B cell (primary cell): ENCODE data around the gene RAB8A. TPM values are rescaled to one million over a fixed set of nuclear protein-coding genes. Genes with fewer than 3 reads are reported as not detected.
A peak's percentile ranks its signal among the peaks of the same experiment; 100 is the strongest.

Experiments used
- ATAC-seq: fragments of 200-7000 bp; cut with Tn5 transposase; one replicate; pipeline ENCODE4 v1.10.0; 2021; ENCODE audit warnings: low read depth, mild to moderate bottlenecking, moderate number of reproducible peaks, moderate library complexity
- CTCF ChIA-PET: fragments of 350-600 bp; sonication (Branson Sonifier 250); formaldehyde crosslinking; loops from one replicate; lab custom pipeline; 2021; ENCODE audit warnings: antibody characterized with exemption, inconsistent platforms; lab: Charles Lee
- POLR2A ChIA-PET: fragments of 350-600 bp; sonication (Branson Sonifier 250); formaldehyde crosslinking; loops from one replicate; lab custom pipeline; 2021; ENCODE audit warnings: antibody characterized with exemption; lab: Charles Lee
- DNase-seq: peaks from one replicate; pipeline ENCODE4 v3.0.0; 2013
- H2AFZ ChIP-seq: 2 replicates; pipeline ENCODE4 v1.6.1; 2012; ENCODE audit warnings: mild to moderate bottlenecking, low read depth, low read length; ENCODE audit not compliant: insufficient read depth, poor library complexity, severe bottlenecking
- H3K27ac ChIP-seq, 2 donors: 1 replicate in 1 of 2; 2 replicates in 1 of 2; pipeline ENCODE4 v1.5.1; 2012 to 2013; ENCODE audit warnings: low read length in 2 of 2, mild to moderate bottlenecking in 2 of 2, moderate library complexity in 1 of 2
- H3K27me3 ChIP-seq, 4 experiments: fragments of 200-600 bp in 1 of 4; sonication (generic) in 1 of 4; replicated peaks in 1 of 4; 1 replicate in 2 of 4; 2 replicates in 2 of 4; pipeline versions ENCODE4 v1.6.1 to v1.7.0; 2013 to 2016; ENCODE audit warnings: low read length in 3 of 4, mild to moderate bottlenecking in 2 of 4, mixed read lengths in 1 of 4, moderate library complexity in 1 of 4; ENCODE audit not compliant: insufficient read depth in 4 of 4, control insufficient read depth in 3 of 4; ENCODE audit errors: control extremely low read depth in 1 of 4
- H3K36me3 ChIP-seq, 2 experiments: replicated peaks in 1 of 2; 1 replicate in 1 of 2; 2 replicates in 1 of 2; pipeline versions ENCODE4 v1.6.1 to v1.7.1; 2013; ENCODE audit warnings: low read length in 1 of 2; ENCODE audit not compliant: insufficient read depth in 2 of 2, control insufficient read depth in 1 of 2; ENCODE audit errors: control extremely low read depth in 1 of 2, extremely low read depth in 1 of 2
- H3K4me1 ChIP-seq, 2 donors: fragments of 200-600 bp in 1 of 2; sonication (generic) in 1 of 2; 1 replicate in 1 of 2; 2 replicates in 1 of 2; pipeline versions ENCODE4 v1.5.1 to v1.6.1; 2013 to 2017; ENCODE audit warnings: low read length in 2 of 2; ENCODE audit not compliant: control insufficient read depth in 2 of 2, insufficient read depth in 2 of 2
- H3K4me2 ChIP-seq: replicated peaks from 2 replicates; pipeline ENCODE3; 2012; ENCODE audit warnings: mild to moderate bottlenecking, low read depth, low read length; ENCODE audit not compliant: poor library complexity, severe bottlenecking
- H3K4me3 ChIP-seq, 5 experiments: fragments of 200-600 bp in 1 of 5; sonication (generic) in 1 of 5; 1 replicate in 3 of 5; 2 replicates in 2 of 5; pipeline versions ENCODE4 v1.5.1 to v1.7.0; 2011 to 2016; ENCODE audit warnings: low read length in 4 of 5, mild to moderate bottlenecking in 4 of 5, low read depth in 2 of 5, control low read depth in 1 of 5, moderate library complexity in 1 of 5; ENCODE audit not compliant: insufficient read depth in 1 of 5; ENCODE audit errors: control extremely low read depth in 1 of 5, extremely low read depth in 1 of 5
- H3K79me2 ChIP-seq: fragments of 200-600 bp; sonication (generic); one replicate; pipeline ENCODE4 v1.6.0; 2016; ENCODE audit warnings: low read length; ENCODE audit not compliant: control insufficient read depth, insufficient read depth
- H3K9ac ChIP-seq: fragments of 200-600 bp; sonication (generic); 2 replicates; pipeline ENCODE4 v1.6.1; 2017; ENCODE audit warnings: mild to moderate bottlenecking, low read length, moderate library complexity
- H3K9me3 ChIP-seq, 3 donors: one replicate each; pipeline versions ENCODE4 v1.6.1 to v1.7.1; 2013; ENCODE audit warnings: low read length in 2 of 3; ENCODE audit not compliant: control insufficient read depth in 2 of 3, insufficient read depth in 1 of 3; ENCODE audit errors: control extremely low read depth in 1 of 3
- H4K20me1 ChIP-seq: 2 replicates; pipeline ENCODE4 v1.6.0; 2012; ENCODE audit warnings: mild to moderate bottlenecking, low read length; ENCODE audit not compliant: insufficient read depth, control insufficient read depth, poor library complexity, severe bottlenecking
- H3K27ac Mint-ChIP-seq: one replicate; pipeline ENCODE4 v1.8.0; 2021; ENCODE audit warnings: mixed read lengths
- H3K27me3 Mint-ChIP-seq: one replicate; pipeline ENCODE4 v1.8.0; 2021; ENCODE audit warnings: mixed read lengths
- H3K4me1 Mint-ChIP-seq: one replicate; pipeline ENCODE4 v1.8.0; 2021; ENCODE audit warnings: mixed read lengths
- H3K4me3 Mint-ChIP-seq: one replicate; pipeline ENCODE4 v1.8.0; 2021; ENCODE audit warnings: mixed read lengths
- H3K9me3 Mint-ChIP-seq: one replicate; pipeline ENCODE4 v1.8.0; 2022; ENCODE audit warnings: mixed read lengths; ENCODE audit not compliant: insufficient read depth
- EZH2 ChIP-seq: IDR thresholded peaks from 2 replicates; pipeline ENCODE4 v1.6.1; 2012; ENCODE audit warnings: borderline replicate concordance, low read depth, mild to moderate bottlenecking, moderate library complexity, low read length; ENCODE audit not compliant: insufficient read depth, poor library complexity, severe bottlenecking
- WGBS: methylation state at CpG from one replicate; pipeline ENCODE4 v1.1.5; 2013; ENCODE audit warnings: missing lambda C conversion rate; ENCODE audit not compliant: insufficient coverage; 5-methylcytosine and 5-hydroxymethylcytosine counted together
- intact Hi-C: fragments of 100-400 bp; cut with micrococcal nuclease; formaldehyde crosslinking; loops from one replicate; pipeline ENCODE4 v1.10.0; 2022
- polyA plus RNA-seq: library from polyadenylated mRNA; depleted of rRNA; stranded (reverse); fragments of >200 nt; gene quantifications from 2 replicates; pipeline ENCODE4 v1.2.3, GENCODE V29; 2012
- total RNA-seq, 2 donors: library from RNA; stranded (reverse); fragments of 120-200 nt in 1 of 2; gene quantifications; 1 replicate in 1 of 2; 2 replicates in 1 of 2; pipeline versions ENCODE4 v1.2.3 to v1.2.4, GENCODE V29; 2013 to 2022
- TF ChIP-seq, protein P1 (sequence below): fragments of 200-600 bp; IDR thresholded peaks from one replicate; pipeline ENCODE4 v1.8.0; 2022; ENCODE audit warnings: antibody characterized with exemption, mild to moderate bottlenecking

The RAB8A gene
- total and polyA plus RNA-seq, 2 donors (not counting 1 experiment from before 2014, with no cell fraction given): 65.5 to 117 TPM

DNA sequence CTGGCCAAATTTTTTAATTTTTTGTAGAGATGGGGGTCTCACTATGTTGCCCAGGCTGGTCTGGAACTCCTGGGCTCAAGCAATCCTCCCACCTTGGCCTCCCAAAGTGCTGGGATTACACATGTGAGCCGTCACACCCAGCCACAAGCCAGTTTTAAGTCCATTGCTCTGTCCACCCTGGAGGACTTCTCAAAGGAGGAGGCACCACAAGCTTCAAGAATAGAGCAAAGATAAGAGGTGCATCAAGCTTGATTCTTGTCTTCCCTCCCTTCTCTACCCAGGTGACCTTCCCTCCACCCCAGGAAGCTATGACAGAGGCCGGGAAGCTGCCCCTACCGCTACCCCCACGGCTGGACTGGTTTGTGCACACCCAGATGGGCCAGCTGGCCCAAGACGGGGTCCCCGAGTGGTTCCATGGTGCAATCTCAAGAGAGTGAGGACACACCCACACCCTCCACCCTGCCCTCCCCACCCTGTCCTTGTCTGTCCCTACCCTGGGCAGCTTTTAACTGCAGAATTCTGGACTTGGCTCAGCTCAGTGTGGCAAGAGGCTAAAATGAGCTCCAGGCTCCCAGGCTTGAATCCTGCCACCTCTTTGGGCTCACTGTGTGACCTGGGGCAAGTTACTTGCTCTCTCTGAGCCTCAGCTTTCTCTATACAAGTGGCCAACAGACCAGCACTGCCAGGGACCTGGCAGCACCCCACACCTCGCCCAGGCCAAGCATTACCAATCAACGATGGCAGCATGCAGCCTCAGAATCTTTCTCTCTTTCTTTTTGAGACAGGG, 36.9 kb downstream of the RAB8A start:
- intact Hi-C loops: no loop called here
- no peak for TF ChIP-seq EZH2
- TF ChIP-seq, protein P1, sequence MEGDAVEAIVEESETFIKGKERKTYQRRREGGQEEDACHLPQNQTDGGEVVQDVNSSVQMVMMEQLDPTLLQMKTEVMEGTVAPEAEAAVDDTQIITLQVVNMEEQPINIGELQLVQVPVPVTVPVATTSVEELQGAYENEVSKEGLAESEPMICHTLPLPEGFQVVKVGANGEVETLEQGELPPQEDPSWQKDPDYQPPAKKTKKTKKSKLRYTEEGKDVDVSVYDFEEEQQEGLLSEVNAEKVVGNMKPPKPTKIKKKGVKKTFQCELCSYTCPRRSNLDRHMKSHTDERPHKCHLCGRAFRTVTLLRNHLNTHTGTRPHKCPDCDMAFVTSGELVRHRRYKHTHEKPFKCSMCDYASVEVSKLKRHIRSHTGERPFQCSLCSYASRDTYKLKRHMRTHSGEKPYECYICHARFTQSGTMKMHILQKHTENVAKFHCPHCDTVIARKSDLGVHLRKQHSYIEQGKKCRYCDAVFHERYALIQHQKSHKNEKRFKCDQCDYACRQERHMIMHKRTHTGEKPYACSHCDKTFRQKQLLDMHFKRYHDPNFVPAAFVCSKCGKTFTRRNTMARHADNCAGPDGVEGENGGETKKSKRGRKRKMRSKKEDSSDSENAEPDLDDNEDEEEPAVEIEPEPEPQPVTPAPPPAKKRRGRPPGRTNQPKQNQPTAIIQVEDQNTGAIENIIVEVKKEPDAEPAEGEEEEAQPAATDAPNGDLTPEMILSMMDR: no peak

More for the DNA sequence above, 36.9 kb downstream of the RAB8A start:
- Histone ChIP-seq H3K4me2 (peak overlapping the region; percentile 68), H3K4me1 (peaks cover 56 to 90% of the 10 kb centered on the region in 2 donors), H2AFZ (no peak overlapping the region), H3K27me3 (no peaks in the 10 kb centered on the region), H3K36me3 (peaks cover 0 to 58% of the 10 kb centered on the region in 2 experiments), H3K79me2 (peaks cover 85% of the 10 kb centered on the region), H3K9ac (peak overlapping the region; percentile 29), H4K20me1 (peaks cover 53% of the 10 kb centered on the region), H3K9me3 (peaks cover 0 to 7% (median 0%) of the 10 kb centered on the region in 3 donors), H3K27ac (peak overlapping the region; percentile 53 to 75), H3K4me3 (no peak overlapping the region)
- H3K9me3 Mint-ChIP-seq: no peaks in the 10 kb centered on the region
- H3K27ac Mint-ChIP-seq: peak overlapping the region; percentile 84
- WGBS: 42% methylated on average over 7 of the region's 8 CpGs
- DNase-seq (no peak), ATAC-seq (no peak)
- no peaks in the 10 kb centered on the region for H3K27me3 Mint-ChIP-seq
- ChIA-PET POLR2A (interaction anchor here (1.1 to 1.7 kb wide), 3 partner anchors 7 to 11 kb away, joined by 4 to 12 read pairs (median 7); no protein-coding TSS in a partner anchor), CTCF (interaction anchor here (1.3 to 2.0 kb wide), 4 partner anchors 8 to 84 kb away, joined by 3 to 12 read pairs (median 7); no protein-coding TSS in a partner anchor)
- peak overlapping the region; percentile 73 for H3K4me3 Mint-ChIP-seq
- H3K4me1 Mint-ChIP-seq: peaks cover 62% of the 10 kb centered on the region
